ENCODE results near the gene ACBD3. TPM values are rescaled to one million over a fixed set of nuclear protein-coding genes. Genes with fewer than 3 reads are reported as not detected.

ACBD3 gene
- total RNA-seq, 2 donors from 2014 or later, result 25.4 to 40.8 TPM

- ATAC-seq (peak; percentile 88 to 90), DNase-seq (peak; percentile 66)
- intact Hi-C loops (cut with DNase I), result loop anchor here (2.0 to 5.0 kb wide), 2 partner anchors 54 to 57 kb away; no protein-coding TSS in a partner anchor
Observed at GRCh38 chr1:226121587-226122400, 64.7 kb downstream of the ACBD3 start.

- intact Hi-C loops (cut with DNase I), result loop anchor here (2.0 to 5.0 kb wide), 2 partner anchors 54 to 56 kb away; no protein-coding TSS in a partner anchor
Observed at GRCh38 chr1:226121049-226121586, 65.4 kb downstream of the ACBD3 start.

GRCh38 chr1:226120398-226120797 is 66.1 kb downstream of the ACBD3 start:
- no peak for DNase-seq
- intact Hi-C loops (cut with DNase I), result loop anchor here (2.0 to 5.0 kb wide), 2 partner anchors 53 to 56 kb away; no protein-coding TSS in a partner anchor
- no peak for ATAC-seq

More at GRCh38 chr1:226121049-226121586, 65.4 kb downstream of the ACBD3 start:
- no peak for DNase-seq
- no peak for ATAC-seq

GRCh38 chr1:226119169-226119568 is 67.4 kb downstream of the ACBD3 start:
- ATAC-seq, result no peak
- intact Hi-C loops (cut with DNase I), result no loop called here

GRCh38 chr1:226118357-226118756 is 68.2 kb downstream of the ACBD3 start:
- DNase-seq, result no peak
- intact Hi-C loops (cut with DNase I), result no loop called here
- ATAC-seq, result no peak

More at GRCh38 chr1:226119169-226119568, 67.4 kb downstream of the ACBD3 start:
- DNase-seq, result no peak

- no peak for ATAC-seq
- intact Hi-C loops (cut with DNase I), result no loop called here
Observed at GRCh38 chr1:226117330-226117729, 69.2 kb downstream of the ACBD3 start.

GRCh38 chr1:226116673-226117072 is 69.9 kb downstream of the ACBD3 start:
- ATAC-seq (no peak), DNase-seq (no peak)
- intact Hi-C loops (cut with DNase I), result no loop called here

More at GRCh38 chr1:226117330-226117729, 69.2 kb downstream of the ACBD3 start:
- DNase-seq, result no peak

GRCh38 chr1:226112626-226113025 is 73.9 kb downstream of the ACBD3 start:
- no peak for DNase-seq
- intact Hi-C loops (cut with DNase I), result loop anchor here in 1 of 2 donors (5.0 kb wide), 1 partner anchor 110 kb away; no protein-coding TSS in a partner anchor
- no peak for ATAC-seq

GRCh38 chr1:226111883-226112261 is 74.7 kb downstream of the ACBD3 start:
- intact Hi-C loops (cut with DNase I), result loop anchor here in 1 of 2 donors (5.0 kb wide), 1 partner anchor 110 kb away; no protein-coding TSS in a partner anchor
- no peak for ATAC-seq
- DNase-seq, result no peak

- ATAC-seq (no peak), DNase-seq (no peak)
- intact Hi-C loops (cut with DNase I), result loop anchor here in 1 of 2 donors (5.0 kb wide), 1 partner anchor 109 kb away; no protein-coding TSS in a partner anchor
Observed at GRCh38 chr1:226111098-226111882, 75.3 kb downstream of the ACBD3 start.

GRCh38 chr1:226110249-226111097 is 76.1 kb downstream of the ACBD3 start:
- ATAC-seq (peak; percentile 71 to 75), DNase-seq (peak; percentile 75)
- intact Hi-C loops (cut with DNase I), result loop anchor here in 1 of 2 donors (1.0 to 5.0 kb wide), 2 partner anchors 47 to 108 kb away; no protein-coding TSS in a partner anchor

- ATAC-seq (peak; percentile 91 to 93), DNase-seq (peak; percentile 93)
- intact Hi-C loops (cut with DNase I), result loop anchor here in 1 of 2 donors (1.0 to 5.0 kb wide), 2 partner anchors 47 to 108 kb away; no protein-coding TSS in a partner anchor
Observed at GRCh38 chr1:226109829-226110248, 76.7 kb downstream of the ACBD3 start.

GRCh38 chr1:226108935-226109828 is 77.4 kb downstream of the ACBD3 start:
- ATAC-seq (peak; percentile 20 to 49), DNase-seq (peak; percentile 52)
- intact Hi-C loops (cut with DNase I), result no loop called here

GRCh38 chr1:226107471-226108460 is 78.8 kb downstream of the ACBD3 start:
- intact Hi-C loops (cut with DNase I), result no loop called here
- no peak for ATAC-seq
- DNase-seq, result no peak

GRCh38 chr1:226104671-226105121 is 81.8 kb downstream of the ACBD3 start:
- intact Hi-C loops (cut with DNase I), result no loop called here
- ATAC-seq (no peak), DNase-seq (no peak)

Data from left cardiac atrium (tissue), 4 donors.